Glutamatergic neuron (in vitro differentiated cells): ENCODE data around the gene DNAH6. TPM values are rescaled to one million over a fixed set of nuclear protein-coding genes. Genes with fewer than 3 reads are reported as not detected.

ENCODE experiments used
- DNase-seq: peaks from one replicate; pipeline ENCODE4 v3.0.0; 2022
- H3K27ac Mint-ChIP-seq: one replicate; pipeline ENCODE4 v1.8.0; 2020; ENCODE audit warnings: mild to moderate bottlenecking, mixed read lengths, inconsistent platforms; ENCODE audit not compliant: unreplicated experiment
- H3K27me3 Mint-ChIP-seq: one replicate; pipeline ENCODE4 v1.8.0; 2020; ENCODE audit warnings: mild to moderate bottlenecking, moderate library complexity, mixed read lengths, inconsistent platforms; ENCODE audit not compliant: unreplicated experiment
- H3K36me3 Mint-ChIP-seq: one replicate; pipeline ENCODE4 v1.8.0; 2020; ENCODE audit warnings: mild to moderate bottlenecking, mixed read lengths, inconsistent platforms; ENCODE audit not compliant: unreplicated experiment
- H3K4me1 Mint-ChIP-seq: one replicate; pipeline ENCODE4 v1.8.0; 2020; ENCODE audit warnings: mild to moderate bottlenecking, low read depth, mixed read lengths, inconsistent platforms; ENCODE audit not compliant: unreplicated experiment
- H3K4me3 Mint-ChIP-seq: one replicate; pipeline ENCODE4 v1.8.0; 2020; ENCODE audit warnings: mild to moderate bottlenecking, mixed read lengths, inconsistent platforms; ENCODE audit not compliant: unreplicated experiment
- H3K9me3 Mint-ChIP-seq: one replicate; pipeline ENCODE4 v1.8.0; 2020; ENCODE audit warnings: mild to moderate bottlenecking, moderate library complexity, mixed read lengths, inconsistent platforms; ENCODE audit not compliant: unreplicated experiment
- CTCF ChIP-seq: fragments of 200-600 bp; sonication (generic); IDR thresholded peaks from one replicate; pipeline ENCODE4 v1.5.0; 2021; ENCODE audit not compliant: partially characterized antibody, unreplicated experiment
- total RNA-seq: library from RNA; stranded (reverse); fragmentation: NEBNext Ultra II Directional; extraction: Animal tissue kit (Norgen Biotek cat#: 25700); gene quantifications from one replicate; pipeline ENCODE4 v1.2.1, GENCODE V29; 2021; ENCODE audit not compliant: unreplicated experiment

DNAH6 gene
- total RNA-seq, 1 donor from 2014 or later: 0.86 TPM

DNA sequence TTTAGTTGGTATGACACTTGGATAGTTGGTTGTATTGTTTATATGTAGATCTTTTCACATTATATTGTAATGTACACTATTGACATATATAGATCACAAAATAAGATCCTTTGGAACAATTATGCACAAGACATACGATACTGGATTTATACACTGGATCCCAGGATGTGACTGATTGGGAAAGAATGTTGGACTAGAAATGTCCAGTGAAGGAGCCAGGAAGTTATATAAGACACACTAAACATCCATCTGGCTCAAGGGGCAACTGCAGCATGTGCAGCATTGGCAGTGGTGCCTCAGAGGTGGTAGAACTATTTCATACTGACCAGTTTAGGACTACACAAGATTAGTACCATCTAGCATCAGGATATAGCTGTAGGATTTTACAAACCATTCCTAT lies 259.7 kb downstream of the DNAH6 start:
- Mint-ChIP-seq H3K27me3 (no peaks in the 10 kb centered on the region), H3K4me3 (no peak overlapping the region), H3K36me3 (no peaks in the 10 kb centered on the region), H3K9me3 (peaks cover 2% of the 10 kb centered on the region), H3K4me1 (no peaks in the 10 kb centered on the region), H3K27ac (no peak overlapping the region)
- no peak for DNase-seq
- TF ChIP-seq CTCF: no peak

DNA sequence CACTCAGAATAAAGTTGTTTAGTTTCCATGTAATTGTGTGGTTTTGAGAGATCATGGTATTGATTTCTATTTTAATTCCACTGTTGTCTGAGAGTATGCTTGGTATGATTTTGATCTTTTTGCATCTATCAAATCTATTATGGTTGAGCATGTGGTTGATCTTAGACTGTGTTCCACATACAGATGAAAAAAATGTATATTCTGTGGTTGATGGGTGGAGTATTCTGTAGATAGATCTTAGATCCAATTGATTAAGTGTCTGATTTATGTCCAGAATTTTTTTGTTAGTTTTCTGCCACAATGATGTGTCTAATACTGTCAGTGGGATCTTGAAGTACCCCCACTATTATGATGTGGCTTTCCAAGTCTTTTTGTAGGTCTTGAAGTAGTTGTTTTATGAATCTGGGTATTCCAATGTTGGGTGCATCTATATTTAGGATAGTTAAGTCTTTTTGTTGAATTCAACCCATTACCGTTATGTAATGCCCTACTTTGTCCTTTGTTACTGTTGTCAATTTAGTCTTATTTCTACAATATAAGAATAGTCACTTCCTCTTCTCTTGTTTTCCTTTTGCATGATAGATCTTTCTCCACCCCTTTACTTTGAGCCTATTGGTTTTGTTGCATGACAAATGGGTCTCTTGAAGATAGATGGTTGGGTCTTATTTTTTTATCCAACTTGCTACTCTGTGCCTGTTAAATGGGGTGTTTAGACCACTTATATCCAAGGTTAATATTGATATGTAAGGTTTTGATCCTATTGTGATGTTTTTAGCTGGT lies 262.8 kb downstream of the DNAH6 start:
- no peak overlapping the region for H3K4me3 Mint-ChIP-seq
- TF ChIP-seq CTCF: no peak
- no peaks in the 10 kb centered on the region for H3K9me3 Mint-ChIP-seq
- no peaks in the 10 kb centered on the region for H3K27me3 Mint-ChIP-seq
- H3K27ac Mint-ChIP-seq: no peak overlapping the region
- DNase-seq: no peak
- H3K36me3 Mint-ChIP-seq: no peaks in the 10 kb centered on the region
- no peaks in the 10 kb centered on the region for H3K4me1 Mint-ChIP-seq

DNA sequence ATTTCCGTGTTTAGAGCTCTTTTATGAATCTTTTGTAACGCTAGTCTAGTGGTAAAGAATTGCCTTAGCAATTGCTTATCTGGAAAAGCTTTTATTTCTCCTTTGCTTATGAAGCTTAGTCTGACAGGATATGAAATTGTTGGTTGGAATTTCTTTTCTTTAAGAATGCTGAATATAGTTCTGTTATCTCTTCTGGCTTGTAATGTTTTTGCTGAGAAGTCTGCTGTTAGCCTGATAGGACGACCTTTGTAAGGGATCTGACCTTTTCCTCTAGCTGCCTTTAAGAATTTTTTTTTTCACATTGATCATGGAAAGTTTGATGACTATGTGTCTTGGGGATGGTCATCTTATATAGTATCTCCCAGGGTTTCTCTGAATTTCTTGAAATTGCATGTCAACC lies 263.5 kb downstream of the DNAH6 start:
- Mint-ChIP-seq H3K27ac (no peak overlapping the region), H3K27me3 (no peaks in the 10 kb centered on the region), H3K36me3 (no peaks in the 10 kb centered on the region), H3K9me3 (no peaks in the 10 kb centered on the region), H3K4me1 (no peaks in the 10 kb centered on the region), H3K4me3 (no peak overlapping the region)
- TF ChIP-seq CTCF: no peak
- no peak for DNase-seq

DNA sequence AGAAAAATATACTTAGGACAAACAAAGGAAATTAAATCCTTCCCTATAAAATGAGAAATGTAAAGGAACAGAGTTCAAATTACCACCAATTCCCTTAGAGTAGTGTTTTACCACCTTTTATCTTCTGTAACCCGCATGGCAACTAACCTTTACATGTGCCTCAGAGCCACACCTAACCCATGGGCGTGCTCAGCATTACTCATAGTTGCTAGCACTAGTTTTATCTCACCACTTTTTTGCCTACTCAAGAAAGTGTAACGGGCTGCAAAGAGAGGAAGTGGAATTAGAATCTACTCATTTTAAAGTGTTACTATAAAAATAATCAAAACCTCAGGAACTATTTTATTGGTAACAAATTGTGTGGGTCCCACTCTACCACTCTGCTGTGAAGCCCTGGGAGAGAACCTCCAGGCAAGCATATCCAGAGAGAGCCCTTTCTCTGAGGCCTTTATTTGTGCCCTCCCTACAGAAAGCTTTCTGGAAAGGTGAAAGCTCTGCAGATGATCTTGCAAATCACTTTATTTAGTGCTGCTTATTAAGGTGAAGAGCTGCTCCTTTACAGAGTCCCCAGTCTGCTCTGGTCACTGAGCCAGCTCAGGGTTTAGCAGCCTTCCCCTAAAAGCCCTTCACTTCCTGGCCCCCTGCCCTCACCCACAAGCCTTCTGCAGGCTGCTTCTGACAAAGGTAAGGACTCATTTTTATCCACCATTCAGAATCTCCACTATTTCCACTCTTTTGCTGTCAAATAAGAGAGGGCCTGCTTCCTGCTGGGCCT lies 265.8 kb downstream of the DNAH6 start:
- Mint-ChIP-seq H3K27me3 (no peaks in the 10 kb centered on the region), H3K9me3 (no peaks in the 10 kb centered on the region), H3K27ac (no peak overlapping the region), H3K36me3 (no peaks in the 10 kb centered on the region), H3K4me3 (no peak overlapping the region), H3K4me1 (no peaks in the 10 kb centered on the region)
- no peak for TF ChIP-seq CTCF
- DNase-seq: no peak
